ENCODE data around the gene UBE2E2. TPM values are rescaled to one million over a fixed set of nuclear protein-coding genes. Genes with fewer than 3 reads are reported as not detected.
"Not testable (repeated sequence)": the region's sequence is repeated elsewhere in the genome, so short reads cannot be mapped to it uniquely, and the experiment has no call there.

UBE2E2 gene
- total RNA-seq, 1 donor from 2014 or later = 91.0 TPM

DNA sequence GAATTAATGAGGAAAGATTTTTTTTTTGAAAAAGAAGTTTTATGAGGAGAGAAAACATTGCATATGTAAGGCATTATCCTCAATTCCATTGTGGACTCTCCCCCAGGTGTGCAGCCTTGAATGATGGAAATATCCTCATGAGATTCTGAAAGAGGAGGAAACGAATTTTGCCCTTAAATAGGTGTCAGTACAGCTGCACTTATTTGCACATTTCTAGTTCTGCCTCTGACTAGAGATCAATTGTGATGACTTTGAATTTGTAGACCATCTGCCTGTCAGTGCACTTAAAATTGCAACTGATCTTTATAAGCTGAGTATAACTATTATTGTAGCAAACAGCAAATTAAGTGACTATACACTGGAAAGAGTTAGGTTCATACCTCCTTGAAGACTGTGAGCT, 141.8 kb downstream of the UBE2E2 start:
- intact Hi-C loops (cut with DNase I) = no loop called here
- no peak for ATAC-seq
- DNase-seq (ENCODE audit: low spot score) = no peak

DNA sequence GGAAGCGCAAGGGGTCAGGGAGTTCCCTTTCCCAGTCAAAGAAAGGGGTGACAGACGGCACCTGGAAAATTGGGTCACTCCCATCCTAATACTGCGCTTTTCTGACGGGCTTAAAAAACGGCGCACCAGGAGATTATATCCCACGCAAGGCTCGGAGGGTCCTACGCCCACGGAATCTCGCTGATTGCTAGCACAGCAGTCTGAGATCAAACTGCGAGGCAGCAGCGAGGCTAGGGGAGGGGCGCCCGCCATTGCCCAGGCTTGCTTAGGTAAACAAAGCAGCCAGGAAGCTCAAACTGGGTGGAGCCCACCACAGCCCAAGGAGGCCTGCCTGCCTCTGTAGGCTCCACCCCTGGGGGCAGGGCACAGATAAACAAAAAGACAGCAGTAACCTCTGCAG, 146.3 kb downstream of the UBE2E2 start:
- DNase-seq (ENCODE audit: low spot score); intact Hi-C loops (cut with DNase I); ATAC-seq: not testable (repeated sequence)

DNA sequence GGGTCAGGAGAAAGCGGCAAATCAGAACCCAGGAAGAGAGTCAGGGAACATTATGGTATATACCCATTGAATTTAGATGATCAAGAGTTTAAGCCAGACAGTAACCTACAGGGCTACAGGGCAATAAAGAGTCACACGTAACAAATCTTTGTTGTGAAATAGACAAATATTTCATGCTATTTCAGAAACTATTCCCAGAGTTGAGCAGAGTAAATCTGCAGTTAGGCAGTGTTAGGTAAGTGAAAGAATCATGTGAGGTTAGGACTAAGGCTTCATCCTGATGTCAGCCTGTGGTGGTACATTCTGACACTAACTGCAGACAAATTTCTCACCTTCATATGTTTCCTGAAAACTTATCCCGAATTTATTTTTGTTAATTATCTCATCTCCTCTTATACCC, 153.0 kb downstream of the UBE2E2 start:
- ATAC-seq = peak; percentile 63
- intact Hi-C loops (cut with DNase I) = no loop called here
- DNase-seq (ENCODE audit: low spot score) = no peak

DNA sequence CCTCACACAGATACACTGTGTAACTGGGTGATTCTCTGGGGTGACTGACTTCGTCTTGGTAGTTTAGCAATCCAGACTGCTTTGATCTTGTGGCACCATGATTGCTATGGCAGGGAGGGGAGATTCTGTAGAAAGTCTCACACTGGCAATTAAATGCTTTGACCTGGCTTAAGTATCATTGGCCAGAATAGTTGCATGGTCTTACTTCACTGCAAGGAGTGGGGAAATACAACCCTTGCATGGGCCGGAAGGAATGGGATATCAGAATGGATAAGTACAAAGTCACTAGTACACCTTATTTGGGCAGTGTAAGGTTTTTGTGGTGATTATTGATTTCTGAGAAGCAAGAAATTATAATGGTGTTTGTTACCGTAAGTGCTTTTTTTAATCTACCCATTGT, 153.8 kb downstream of the UBE2E2 start:
- intact Hi-C loops (cut with DNase I) = no loop called here
- ATAC-seq (no peak), DNase-seq (ENCODE audit: low spot score) (no peak)

DNA sequence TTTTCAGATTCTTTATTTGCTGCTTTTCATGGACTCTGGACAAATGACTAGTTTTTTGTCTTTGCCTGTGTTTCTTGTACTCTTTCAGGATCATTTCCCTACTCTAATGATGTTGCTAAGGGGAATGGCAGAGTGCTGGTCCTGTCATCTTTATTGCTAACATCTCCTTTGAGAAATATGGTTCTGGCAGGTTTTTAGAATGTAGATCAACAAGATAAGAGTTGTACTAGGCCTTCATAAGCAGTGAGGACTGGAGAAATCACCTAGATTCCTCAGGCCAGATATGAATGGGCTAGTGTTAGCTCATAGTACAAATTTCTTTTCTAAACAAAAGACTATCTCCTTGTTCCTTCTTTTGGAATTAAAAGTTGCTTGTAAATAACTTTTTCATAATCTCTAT, 156.0 kb downstream of the UBE2E2 start:
- ATAC-seq (no peak), DNase-seq (ENCODE audit: low spot score) (no peak)
- intact Hi-C loops (cut with DNase I) = no loop called here

DNA sequence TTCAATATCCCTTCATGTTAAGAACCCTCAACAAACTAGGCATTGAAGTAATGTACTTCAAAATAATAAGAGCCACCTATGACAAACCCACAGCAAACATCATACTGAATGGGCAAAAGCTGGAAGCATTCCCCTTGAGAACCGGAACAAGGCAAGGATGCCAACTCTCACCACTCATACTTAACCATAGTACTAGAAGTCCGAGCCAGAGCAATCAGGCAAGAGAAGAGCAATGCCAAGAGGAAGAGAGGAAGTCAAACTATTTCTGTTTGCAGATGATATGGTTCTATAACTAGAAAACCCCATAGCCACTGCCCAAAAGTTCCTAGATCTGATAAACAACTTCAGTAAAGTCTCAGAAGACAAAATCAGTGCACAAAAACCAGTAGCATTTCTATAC, 161.9 kb downstream of the UBE2E2 start:
- no peak for ATAC-seq
- intact Hi-C loops (cut with DNase I) = no loop called here
- DNase-seq (ENCODE audit: low spot score) = no peak

DNA sequence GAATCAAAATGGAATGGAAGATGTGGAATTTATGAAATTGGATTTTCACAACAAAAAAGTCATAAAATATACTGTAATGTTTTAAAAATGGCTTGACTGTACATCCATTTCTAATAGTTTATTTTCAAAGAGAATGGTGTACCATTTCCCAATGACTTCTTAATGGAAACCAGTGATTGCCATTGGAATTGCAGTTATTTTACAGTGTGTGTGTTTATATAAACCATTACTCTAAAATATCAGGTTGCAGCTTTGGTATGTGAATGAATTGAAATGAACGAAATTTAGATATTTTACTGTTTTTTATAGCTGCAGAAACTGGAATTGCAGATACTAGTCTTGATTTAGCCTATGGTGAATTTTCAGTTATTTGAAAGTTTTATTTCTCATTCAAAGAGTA, 165.6 kb downstream of the UBE2E2 start:
- intact Hi-C loops (cut with DNase I) = no loop called here
- ATAC-seq (no peak), DNase-seq (ENCODE audit: low spot score) (no peak)

DNA sequence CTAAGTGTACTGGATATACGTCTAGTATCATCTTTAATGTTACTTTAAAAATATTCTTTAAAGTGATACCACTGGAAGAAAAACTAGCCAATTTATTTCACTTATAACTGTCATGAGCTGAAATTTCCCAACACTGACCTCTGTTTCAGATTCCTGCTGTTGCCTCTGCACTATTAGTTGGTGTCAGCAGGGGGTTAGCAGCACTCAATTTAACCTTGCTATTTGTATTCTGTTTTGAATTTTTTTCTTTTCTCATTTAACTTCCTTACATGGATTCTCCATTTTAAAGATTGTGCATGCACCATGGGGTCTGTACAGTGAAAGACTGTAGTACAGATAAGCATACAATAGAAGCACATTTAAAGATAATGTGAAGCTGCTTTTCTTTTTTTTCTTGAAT, 169.2 kb downstream of the UBE2E2 start:
- ATAC-seq = no peak
- intact Hi-C loops (cut with DNase I) = no loop called here
- no peak for DNase-seq (ENCODE audit: low spot score)

DNA sequence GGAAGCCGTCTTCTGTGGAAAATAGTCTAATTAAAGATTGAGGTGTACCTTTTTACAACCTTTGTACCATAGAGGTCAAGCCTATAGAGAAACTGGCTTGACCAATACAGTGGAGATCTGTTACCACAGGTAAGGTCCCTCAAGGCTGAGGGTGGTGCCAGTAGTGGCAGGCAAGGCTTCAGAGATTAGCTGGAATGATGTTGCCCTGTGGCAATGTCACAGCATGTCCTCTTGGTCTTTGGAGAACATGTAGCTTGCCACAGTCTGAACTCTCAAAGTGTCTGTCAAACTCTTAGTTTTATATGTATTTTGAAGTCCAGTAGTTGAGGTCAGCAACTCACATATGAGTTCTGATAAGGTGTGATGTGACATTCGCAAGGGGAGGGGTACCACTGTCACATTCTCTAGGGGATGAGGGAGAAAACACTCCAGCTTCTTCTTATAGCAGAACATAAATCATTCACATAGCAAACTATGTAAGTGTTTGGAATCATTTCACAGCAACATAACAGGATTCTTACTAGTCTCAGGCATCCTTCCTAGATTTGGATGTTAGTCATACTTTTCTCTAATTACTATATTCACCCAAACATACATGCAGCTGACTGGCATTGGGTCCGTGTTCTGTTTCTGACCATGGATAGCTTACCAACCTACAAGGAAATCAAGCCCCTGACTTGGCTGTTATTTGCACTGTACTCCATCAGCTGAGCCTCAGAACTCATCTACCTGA, 173.6 kb downstream of the UBE2E2 start:
- no peak for ATAC-seq
- intact Hi-C loops (cut with DNase I) = no loop called here
- no peak for DNase-seq (ENCODE audit: low spot score)

DNA sequence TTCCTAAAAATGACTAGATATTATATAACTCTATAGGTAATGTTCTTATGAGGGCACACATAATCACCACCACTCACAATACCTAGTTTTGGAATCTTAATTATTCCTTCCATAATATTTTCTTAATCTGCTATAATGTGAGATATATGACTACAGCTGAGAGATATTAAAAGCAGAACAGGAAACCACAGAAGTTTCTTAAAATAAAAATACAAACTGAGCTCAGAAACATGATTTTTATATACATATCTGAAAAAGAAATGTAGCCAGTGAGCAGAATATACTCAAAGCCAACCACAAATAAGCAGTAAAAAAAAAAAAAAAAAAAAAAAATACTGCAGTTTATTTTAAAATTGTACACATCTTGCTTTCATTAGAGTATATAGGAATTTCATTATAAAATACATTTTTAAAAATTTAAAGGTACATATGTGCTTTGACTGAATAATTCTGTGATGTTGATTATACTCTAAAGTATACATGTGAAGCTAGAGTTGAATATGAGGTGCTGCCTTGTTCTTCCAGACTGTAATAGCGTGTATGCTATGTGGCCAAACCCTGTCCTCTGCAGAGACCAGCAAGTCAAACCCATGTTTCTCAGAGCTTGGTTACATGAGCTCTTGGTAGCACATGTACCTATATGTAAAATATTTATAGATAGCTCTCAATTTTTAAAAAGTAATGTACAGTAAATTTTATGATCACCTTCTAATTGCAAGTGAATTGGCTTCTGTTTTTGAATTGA, 175.0 kb downstream of the UBE2E2 start:
- DNase-seq (ENCODE audit: low spot score) (no peak), ATAC-seq (no peak)
- intact Hi-C loops (cut with DNase I) = no loop called here

DNA sequence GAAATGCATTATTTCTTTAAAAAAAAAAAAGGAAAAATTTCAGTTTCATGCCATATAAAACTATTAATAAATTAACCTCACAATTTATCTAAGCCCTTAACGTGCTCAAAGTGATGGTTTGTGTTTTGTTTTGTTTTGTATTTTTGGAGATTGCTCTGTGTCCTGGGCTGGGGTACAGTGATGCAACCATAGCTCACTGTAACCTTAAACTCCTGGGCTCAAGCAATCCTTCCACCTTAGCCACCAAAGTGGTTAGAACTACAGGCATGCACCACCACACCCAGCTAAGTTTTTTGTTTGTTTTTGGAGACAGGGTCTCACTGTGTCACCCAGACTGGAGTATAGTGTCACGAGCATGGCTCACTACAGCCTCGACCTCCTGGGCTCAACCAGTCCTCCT, 180.7 kb downstream of the UBE2E2 start:
- intact Hi-C loops (cut with DNase I) = no loop called here
- ATAC-seq (no peak), DNase-seq (ENCODE audit: low spot score) (no peak)

DNA sequence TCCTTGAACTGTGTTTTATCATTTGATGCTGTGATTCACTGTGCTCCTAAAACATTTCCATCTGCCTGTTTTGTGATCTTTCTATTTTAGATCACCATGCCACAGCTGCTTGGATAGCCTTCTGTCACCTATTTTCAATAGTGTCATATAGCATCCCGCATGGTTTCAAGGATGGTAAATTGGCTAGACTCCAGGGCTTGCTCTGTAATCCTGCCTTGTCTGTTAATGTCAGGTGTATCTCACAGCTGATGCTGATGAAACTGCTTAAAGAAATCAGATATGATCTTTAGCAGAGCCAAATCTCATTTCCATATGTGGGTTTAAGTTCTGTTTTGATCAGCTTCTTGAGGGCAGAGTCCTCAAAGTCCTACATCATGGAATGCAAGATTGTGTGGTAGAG, 182.2 kb downstream of the UBE2E2 start:
- intact Hi-C loops (cut with DNase I) = no loop called here
- DNase-seq (ENCODE audit: low spot score) = no peak
- ATAC-seq = no peak

DNA sequence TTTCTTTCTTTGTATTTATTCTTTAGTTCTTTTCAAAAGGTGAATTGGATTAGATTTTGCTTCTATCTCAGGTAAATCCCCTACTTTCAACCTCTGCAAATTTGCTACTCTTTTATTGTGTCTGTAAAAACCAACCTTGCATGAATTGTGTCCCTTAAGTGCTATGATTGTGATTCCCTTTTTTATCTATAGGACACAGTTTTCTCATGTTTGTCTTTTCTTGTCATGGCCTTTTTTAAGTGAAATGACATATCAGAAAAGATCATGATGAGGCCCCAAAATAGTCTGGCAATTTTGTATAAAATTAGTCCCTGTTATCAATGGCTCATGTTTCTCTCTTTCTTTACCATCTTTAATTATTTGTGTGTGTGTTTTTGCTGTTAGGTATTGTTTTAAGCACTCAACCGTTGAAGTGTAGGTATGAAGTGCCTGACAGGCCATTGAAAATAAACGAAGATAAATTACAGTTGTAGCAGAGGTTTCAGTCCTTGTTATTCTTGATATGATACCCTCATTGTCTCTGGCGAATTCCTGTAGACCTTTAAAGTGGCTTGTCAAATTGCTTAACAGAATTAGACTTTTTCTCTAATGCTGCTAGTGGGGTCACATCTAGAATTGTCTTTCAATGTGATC, 184.3 kb downstream of the UBE2E2 start:
- intact Hi-C loops (cut with DNase I) = no loop called here
- ATAC-seq (no peak), DNase-seq (ENCODE audit: low spot score) (no peak)

DNA sequence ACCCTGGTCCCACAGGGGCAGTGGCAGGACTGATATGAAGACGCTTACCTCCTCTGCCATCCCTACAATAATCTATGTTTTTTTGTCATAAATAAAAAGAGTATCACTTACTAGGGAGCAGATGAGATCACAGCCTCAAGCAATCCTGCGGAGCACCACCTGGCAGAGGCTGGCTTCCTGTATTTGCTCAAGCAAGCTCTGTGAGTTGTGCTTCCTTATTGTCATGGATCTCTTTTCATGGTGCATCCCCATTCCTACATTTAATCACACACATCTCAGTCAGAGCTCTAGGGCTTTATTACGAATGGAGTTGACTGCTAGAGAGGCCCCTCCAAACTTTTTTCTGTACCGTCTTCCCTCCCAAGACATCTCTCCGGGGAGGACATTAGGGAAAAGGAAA, 186.0 kb downstream of the UBE2E2 start:
- ATAC-seq (no peak), DNase-seq (ENCODE audit: low spot score) (no peak)
- intact Hi-C loops (cut with DNase I) = no loop called here

DNA sequence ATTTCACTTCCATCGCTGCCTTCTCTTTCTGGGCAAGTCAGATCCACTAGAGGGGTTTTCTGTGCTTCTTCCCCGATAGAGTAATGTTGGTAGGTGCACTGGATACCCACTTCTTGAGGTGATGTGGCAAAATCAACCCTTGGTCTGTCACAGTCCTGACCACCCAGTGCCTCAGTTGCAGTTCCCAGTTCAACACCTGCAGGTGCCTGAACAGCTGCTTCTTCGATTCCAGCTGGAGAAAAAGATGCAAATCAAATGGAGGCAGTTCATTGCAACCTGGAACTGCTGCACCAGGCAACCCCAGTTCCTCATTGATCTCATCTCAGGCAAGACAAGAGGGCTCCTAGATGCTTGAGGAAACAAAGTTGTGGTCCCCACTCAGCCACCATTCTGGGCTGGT, 186.6 kb downstream of the UBE2E2 start:
- intact Hi-C loops (cut with DNase I) = no loop called here
- ATAC-seq (no peak), DNase-seq (ENCODE audit: low spot score) (no peak)

DNA sequence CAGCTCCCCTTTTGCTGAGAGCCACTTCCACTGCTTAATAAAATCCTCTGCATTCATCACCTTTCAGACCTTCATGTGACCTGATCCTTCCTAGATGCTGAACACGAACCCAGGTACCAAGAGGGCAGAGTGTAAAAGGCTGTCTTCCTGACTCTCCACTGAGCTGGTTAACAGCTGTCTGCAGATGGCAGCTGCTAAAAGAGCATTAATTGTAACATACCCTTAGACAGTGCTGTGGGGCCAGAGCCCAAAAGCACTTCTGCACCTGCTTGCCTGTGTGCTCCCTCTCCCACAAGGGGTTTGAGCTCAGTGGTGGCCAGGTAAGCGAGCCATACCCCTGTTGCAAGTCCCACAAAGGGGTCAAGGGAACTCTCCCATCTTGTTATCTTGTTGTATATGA, 187.3 kb downstream of the UBE2E2 start:
- ATAC-seq (no peak), DNase-seq (ENCODE audit: low spot score) (no peak)
- intact Hi-C loops (cut with DNase I) = no loop called here

DNA sequence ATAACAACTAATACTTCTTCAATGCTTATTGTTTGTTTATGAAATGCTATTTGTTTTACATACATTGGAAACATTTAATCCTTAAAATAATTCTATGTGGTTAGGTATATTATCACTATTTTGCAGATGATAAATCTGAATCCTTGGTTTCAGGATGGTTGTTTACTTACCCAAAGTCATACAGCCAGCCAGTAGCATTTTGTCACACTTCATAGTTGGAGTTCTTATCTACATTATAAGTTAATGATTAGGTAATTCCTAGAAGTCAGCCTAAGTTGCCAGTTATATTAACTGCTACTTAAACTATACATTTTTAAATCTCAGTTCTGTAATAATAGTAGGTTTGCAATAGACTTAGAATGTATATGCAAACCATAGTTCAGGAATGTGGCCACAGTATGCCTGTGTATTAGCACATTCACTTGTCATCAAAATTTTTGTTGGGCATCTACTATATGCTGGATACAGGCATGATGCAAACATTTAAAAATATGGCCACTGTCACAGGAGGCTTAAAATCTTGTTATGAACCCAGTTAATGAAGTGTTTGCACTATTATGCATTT, 187.9 kb downstream of the UBE2E2 start:
- DNase-seq (ENCODE audit: low spot score) (no peak), ATAC-seq (no peak)
- intact Hi-C loops (cut with DNase I) = no loop called here

DNA sequence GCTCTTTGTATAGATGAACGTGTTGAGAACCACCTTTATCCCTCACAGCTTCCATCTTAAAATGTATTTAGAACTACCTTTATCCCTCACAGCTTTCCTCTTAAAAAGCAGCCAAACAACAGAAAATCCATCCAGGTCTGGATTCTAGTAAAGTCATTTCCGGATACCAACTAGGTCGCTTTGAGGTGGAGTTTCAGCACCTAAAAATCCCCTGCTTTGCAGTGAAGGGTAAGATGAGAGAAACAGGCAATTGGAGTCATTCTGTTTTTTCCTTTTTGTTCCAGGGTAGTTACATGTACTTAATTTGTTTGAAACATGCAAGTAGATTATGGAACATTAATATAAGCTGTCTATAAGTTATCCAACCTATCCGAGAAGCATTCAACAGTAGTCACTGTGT, 192.0 kb downstream of the UBE2E2 start:
- no peak for ATAC-seq
- no peak for DNase-seq (ENCODE audit: low spot score)
- intact Hi-C loops (cut with DNase I) = no loop called here

DNA sequence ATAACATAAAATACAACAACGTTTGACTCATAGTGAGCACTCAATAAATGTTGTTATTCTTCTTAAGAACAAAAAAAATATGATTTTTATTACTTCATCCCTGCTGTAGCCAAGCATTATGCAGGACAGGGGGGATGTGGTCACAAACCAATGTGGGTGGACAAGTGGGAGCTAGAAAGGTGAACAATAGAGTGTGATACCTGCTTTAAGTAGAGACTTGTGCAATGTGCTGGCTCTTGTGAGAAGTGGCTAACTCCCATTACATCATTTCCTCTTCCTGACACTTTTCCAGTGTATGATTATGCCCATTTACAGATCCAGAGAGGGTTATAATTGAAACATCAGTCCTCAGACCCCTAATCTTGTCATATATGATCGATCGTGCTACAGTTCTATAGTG, 193.6 kb downstream of the UBE2E2 start:
- DNase-seq (ENCODE audit: low spot score) (no peak), ATAC-seq (no peak)
- intact Hi-C loops (cut with DNase I) = no loop called here

DNA sequence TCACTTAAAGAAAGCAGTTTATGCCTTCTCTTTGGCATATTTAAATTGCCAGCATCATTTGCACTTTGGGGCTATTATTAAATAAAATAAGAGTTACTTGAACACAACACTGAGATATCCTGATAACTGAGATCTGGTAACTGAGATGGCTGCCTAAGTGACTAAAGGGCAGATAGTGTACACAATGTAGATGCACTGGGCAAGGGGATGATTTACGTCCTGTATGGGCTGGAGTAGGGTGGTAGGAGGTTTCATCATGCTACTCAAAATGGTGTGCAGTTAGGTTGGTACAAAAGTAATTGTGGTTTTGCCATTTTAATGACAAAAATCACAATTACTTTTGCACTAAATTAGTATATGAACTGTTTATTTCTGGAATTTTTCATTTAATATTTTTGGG, 196.1 kb downstream of the UBE2E2 start:
- no peak for DNase-seq (ENCODE audit: low spot score)
- intact Hi-C loops (cut with DNase I) = no loop called here
- no peak for ATAC-seq
